H1 (cell line): ENCODE measurements around the gene SGK1. TPM values are rescaled to one million over a fixed set of nuclear protein-coding genes. Genes with fewer than 3 reads are reported as not detected.

Experiments used
- GTF2F1 ChIP-seq: IDR thresholded peaks from 2 replicates; pipeline ENCODE4 v1.6.1; 2012; ENCODE audit warnings: low read depth, low read length, improper control_type of control experiment, borderline replicate concordance
- HDAC6 ChIP-seq: IDR thresholded peaks from one replicate; pipeline ENCODE4 v1.7.1; 2012; ENCODE audit warnings: low read depth, mild to moderate bottlenecking, inconsistent platforms, low read length, moderate library complexity
- JUN ChIP-seq: IDR thresholded peaks from 2 replicates; pipeline ENCODE4 v1.6.1; 2011; ENCODE audit warnings: low read depth, mild to moderate bottlenecking, improper control_type of control experiment, low read length
- RFX5 ChIP-seq: IDR thresholded peaks from 2 replicates; pipeline ENCODE4 v1.6.1; 2011; ENCODE audit warnings: low read depth, low read length, improper control_type of control experiment, borderline replicate concordance
- RNF2 ChIP-seq: fragments of 200-900, 300-1000 bp; sonication (generic); IDR thresholded peaks from 2 replicates; pipeline ENCODE4 v1.7.1; 2016; ENCODE audit warnings: borderline replicate concordance, low read depth, mild to moderate bottlenecking, antibody characterized with exemption, low read length; ENCODE audit not compliant: poor library complexity, severe bottlenecking; ENCODE audit errors: missing control alignments
- polyA plus RNA-seq, 7 experiments: library from polyadenylated mRNA; depleted of rRNA in 3 of 7; stranded (reverse) in 5 of 7; unstranded in 2 of 7; fragments of >200 nt in 5 of 7; fragments of 200-250 nt in 2 of 7; gene quantifications; 1 replicate in 5 of 7; 2 replicates in 1 of 7; 4 replicates in 1 of 7; pipeline versions ENCODE4 v1.2.1 to v1.2.3, GENCODE V29; 2011 to 2013; ENCODE audit warnings: missing spikeins in 2 of 7, mixed read lengths in 2 of 7
- total RNA-seq: library from RNA; stranded (reverse); fragmentation: NEBNext Ultra II Directional; extraction: Animal tissue kit (Norgen Biotek cat#: 25700); gene quantifications from 2 replicates; pipeline ENCODE4 v1.2.1, GENCODE V29; 2021

SGK1 gene
- total and polyA plus RNA-seq, 2 of the 8 experiments (the other 6 are each of a cell fraction or from before 2014, with no cell fraction given) = 14.5 to 18.4 TPM

DNA sequence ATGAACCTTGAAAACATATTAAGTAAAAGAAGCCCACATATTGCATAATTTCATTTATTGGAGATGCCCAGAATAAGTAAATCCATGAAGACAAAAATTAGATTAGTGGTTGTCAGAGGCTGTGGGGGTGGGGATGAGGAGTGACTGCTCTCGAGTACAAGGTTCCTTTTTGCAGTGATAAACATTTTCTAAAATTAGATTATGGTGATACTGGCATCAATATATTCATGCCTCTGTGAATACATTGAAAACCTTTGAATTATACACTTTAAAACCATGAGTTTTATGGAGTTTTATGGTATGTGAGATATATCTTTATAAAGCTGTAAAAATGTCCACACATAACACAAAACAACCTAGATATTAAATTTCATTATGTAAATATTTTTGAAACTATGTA lies 189.8 kb downstream of the SGK1 start (continued):
- TF ChIP-seq HDAC6 (no peak), JUN (no peak), RFX5 (no peak), RNF2 (no peak), GTF2F1 (no peak)
